Liver (tissue), 9 donors: ENCODE measurements around the gene XRN1. TPM values are rescaled to one million over a fixed set of nuclear protein-coding genes. Genes with fewer than 3 reads are reported as not detected.
"Not testable (repeated sequence)": the region's sequence is repeated elsewhere in the genome, so short reads cannot be mapped to it uniquely, and the experiment has no call there.

ENCODE experiments used
- DNase-seq: peaks from one replicate; pipeline ENCODE4 v3.0.0-alpha.2; 2017; ENCODE audit warnings: low spot score
- H3K27ac ChIP-seq, 2 donors: one replicate each; pipeline ENCODE4 v1.7.0; 2013; ENCODE audit warnings: inconsistent platforms in 2 of 2, low read length in 2 of 2, control low read depth in 1 of 2, low read depth in 1 of 2, mild to moderate bottlenecking in 1 of 2
- H3K27me3 ChIP-seq, 4 donors: one replicate each; pipeline versions ENCODE4 v1.6.1 to v1.7.0; 2013; ENCODE audit warnings: low read length in 3 of 4, inconsistent platforms in 1 of 4, mild to moderate bottlenecking in 1 of 4, moderate library complexity in 1 of 4; ENCODE audit not compliant: control insufficient read depth in 4 of 4, insufficient read depth in 4 of 4
- H3K36me3 ChIP-seq, 4 donors: one replicate each; pipeline versions ENCODE4 v1.6.1 to v1.7.0; 2013; ENCODE audit warnings: low read length in 3 of 4, mild to moderate bottlenecking in 3 of 4, low read depth in 1 of 4, moderate library complexity in 1 of 4; ENCODE audit not compliant: control insufficient read depth in 4 of 4, insufficient read depth in 3 of 4
- H3K4me1 ChIP-seq, 4 donors: one replicate each; pipeline versions ENCODE4 v1.6.1 to v1.7.0; 2013; ENCODE audit warnings: low read length in 3 of 4, mild to moderate bottlenecking in 3 of 4, moderate library complexity in 1 of 4; ENCODE audit not compliant: control insufficient read depth in 4 of 4, insufficient read depth in 4 of 4
- H3K4me3 ChIP-seq, 3 donors: one replicate each; pipeline versions ENCODE4 v1.6.1 to v1.7.0; 2013; ENCODE audit warnings: low read length in 3 of 3, control low read depth in 1 of 3, low read depth in 1 of 3, mild to moderate bottlenecking in 1 of 3
- H3K9ac ChIP-seq, 2 donors: one replicate each; pipeline ENCODE4 v1.7.0; 2013; ENCODE audit warnings: low read length in 2 of 2, mild to moderate bottlenecking in 2 of 2, moderate library complexity in 2 of 2, control low read depth in 1 of 2, low read depth in 1 of 2
- H3K9me3 ChIP-seq, 4 donors: one replicate each; pipeline versions ENCODE4 v1.6.1 to v1.7.0; 2013; ENCODE audit warnings: low read length in 3 of 4; ENCODE audit not compliant: control insufficient read depth in 4 of 4
- EGR1 ChIP-seq, 2 donors: IDR thresholded peaks; 2 replicates each; pipeline ENCODE4 v1.6.1; 2016 to 2018; ENCODE audit warnings: antibody characterized with exemption in 2 of 2, low read depth in 2 of 2
- FOXA1 ChIP-seq: IDR thresholded peaks from 2 replicates; pipeline ENCODE4 v1.6.1; 2016; ENCODE audit warnings: antibody characterized with exemption
- FOXA2 ChIP-seq: IDR thresholded peaks from 2 replicates; pipeline ENCODE4 v1.6.1; 2016; ENCODE audit warnings: antibody characterized with exemption
- HNF4G ChIP-seq: IDR thresholded peaks from 2 replicates; pipeline ENCODE4 v1.6.1; 2016; ENCODE audit warnings: antibody characterized with exemption
- JUND ChIP-seq, 2 donors: IDR thresholded peaks; 2 replicates each; pipeline ENCODE4 v1.6.1; 2016; ENCODE audit warnings: antibody characterized with exemption in 2 of 2
- NR2F2 ChIP-seq: IDR thresholded peaks from 2 replicates; pipeline ENCODE4 v1.6.1; 2016; ENCODE audit warnings: antibody characterized with exemption
- RAD21 ChIP-seq, 2 donors: IDR thresholded peaks; 2 replicates each; pipeline ENCODE4 v1.6.1; 2016; ENCODE audit warnings: antibody characterized with exemption in 2 of 2, mild to moderate bottlenecking in 2 of 2
- REST ChIP-seq: IDR thresholded peaks from 2 replicates; pipeline ENCODE4 v1.6.1; 2016; ENCODE audit warnings: antibody characterized with exemption, mild to moderate bottlenecking
- SP1 ChIP-seq: IDR thresholded peaks from 2 replicates; pipeline ENCODE4 v1.6.1; 2018; ENCODE audit warnings: antibody characterized with exemption, mild to moderate bottlenecking
- TAF1 ChIP-seq: conservative IDR thresholded peaks from 2 replicates; pipeline ENCODE4 v1.6.1; 2016; ENCODE audit warnings: antibody characterized with exemption, mild to moderate bottlenecking
- YY1 ChIP-seq: IDR thresholded peaks from 2 replicates; pipeline ENCODE4 v1.6.1; 2016; ENCODE audit warnings: antibody characterized with exemption, mild to moderate bottlenecking
- WGBS: extraction: QIAGEN DNeasy Blood & Tissue Kit; methylation state at CpG from one replicate; pipeline ENCODE4 v1.1.7; 2013; 5-methylcytosine and 5-hydroxymethylcytosine counted together
- polyA plus RNA-seq, 2 donors: library from polyadenylated mRNA; stranded (reverse) in 1 of 2; unstranded in 1 of 2; fragments of 200-250 nt in 1 of 2; fragments of >200 nt in 1 of 2; fragmentation: Nextera tagmentation in 1 of 2; extraction: Ambion mirVana in 1 of 2; gene quantifications; one replicate each; pipeline versions ENCODE4 v1.2.1 to v1.2.3, GENCODE V29; 2013 to 2015
- total RNA-seq, 2 donors: library from RNA; depleted of rRNA; stranded (reverse); fragments of >200 nt; gene quantifications; one replicate each; pipeline ENCODE4 v1.2.3, GENCODE V29; 2014
- TF ChIP-seq, protein P1 (sequence below): IDR thresholded peaks from 2 replicates; pipeline ENCODE4 v1.6.1; 2016; ENCODE audit warnings: antibody characterized with exemption
- TF ChIP-seq, protein P2 (sequence below): IDR thresholded peaks from 2 replicates; pipeline ENCODE4 v1.6.1; 2016; ENCODE audit warnings: antibody characterized with exemption
- TF ChIP-seq, protein P3 (sequence below): fragments of 150-350 bp; IDR thresholded peaks from 2 replicates; pipeline ENCODE4 v1.5.1; 2017; ENCODE audit warnings: improper control_type of control experiment, low read depth, low read length; ENCODE audit not compliant: missing input control
- donor health status: healthy.
- donor health status: healthy.
- donor health status: healthy.
- donor health status: healthy.
- donor health status: healthy.

The XRN1 gene
- total and polyA plus RNA-seq, 4 donors = 4.3 to 41.4 (median 25.9) TPM

GRCh38 chr3:142310439-142310838 is 137.4 kb downstream of the XRN1 start:
- WGBS = 96% methylated on average over 1 of the region's 1 CpG
- no peak for DNase-seq
- peaks cover 1 to 42% (median 36%) of the 10 kb centered on the region in 4 donors for H3K36me3 ChIP-seq
- H3K27me3 ChIP-seq = no peaks in the 10 kb centered on the region
- H3K9me3 ChIP-seq = no peaks in the 10 kb centered on the region
- H3K4me3 ChIP-seq = no peak overlapping the region
- no peak for TF ChIP-seq RAD21 (IDR thresholded peaks at IDR 0.05)
- TF ChIP-seq REST = no peak
- TF ChIP-seq YY1 = no peak
- TF ChIP-seq EGR1 (IDR thresholded peaks at IDR 0.05; ENCODE audit: low read depth in 2 of 2) = no peak
- TF ChIP-seq FOXA1 = no peak
- no peak for TF ChIP-seq NR2F2
- TF ChIP-seq, protein P1, sequence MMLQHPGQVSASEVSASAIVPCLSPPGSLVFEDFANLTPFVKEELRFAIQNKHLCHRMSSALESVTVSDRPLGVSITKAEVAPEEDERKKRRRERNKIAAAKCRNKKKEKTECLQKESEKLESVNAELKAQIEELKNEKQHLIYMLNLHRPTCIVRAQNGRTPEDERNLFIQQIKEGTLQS = no peak
- no peak for TF ChIP-seq FOXA2
- TF ChIP-seq, protein P2, sequence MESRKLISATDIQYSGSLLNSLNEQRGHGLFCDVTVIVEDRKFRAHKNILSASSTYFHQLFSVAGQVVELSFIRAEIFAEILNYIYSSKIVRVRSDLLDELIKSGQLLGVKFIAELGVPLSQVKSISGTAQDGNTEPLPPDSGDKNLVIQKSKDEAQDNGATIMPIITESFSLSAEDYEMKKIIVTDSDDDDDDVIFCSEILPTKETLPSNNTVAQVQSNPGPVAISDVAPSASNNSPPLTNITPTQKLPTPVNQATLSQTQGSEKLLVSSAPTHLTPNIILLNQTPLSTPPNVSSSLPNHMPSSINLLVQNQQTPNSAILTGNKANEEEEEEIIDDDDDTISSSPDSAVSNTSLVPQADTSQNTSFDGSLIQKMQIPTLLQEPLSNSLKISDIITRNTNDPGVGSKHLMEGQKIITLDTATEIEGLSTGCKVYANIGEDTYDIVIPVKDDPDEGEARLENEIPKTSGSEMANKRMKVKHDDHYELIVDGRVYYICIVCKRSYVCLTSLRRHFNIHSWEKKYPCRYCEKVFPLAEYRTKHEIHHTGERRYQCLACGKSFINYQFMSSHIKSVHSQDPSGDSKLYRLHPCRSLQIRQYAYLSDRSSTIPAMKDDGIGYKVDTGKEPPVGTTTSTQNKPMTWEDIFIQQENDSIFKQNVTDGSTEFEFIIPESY = no peak
- no peak for TF ChIP-seq JUND (IDR thresholded peaks at IDR 0.05)
- TF ChIP-seq TAF1 = no peak
- TF ChIP-seq HNF4G = no peak
- TF ChIP-seq, protein P3, sequence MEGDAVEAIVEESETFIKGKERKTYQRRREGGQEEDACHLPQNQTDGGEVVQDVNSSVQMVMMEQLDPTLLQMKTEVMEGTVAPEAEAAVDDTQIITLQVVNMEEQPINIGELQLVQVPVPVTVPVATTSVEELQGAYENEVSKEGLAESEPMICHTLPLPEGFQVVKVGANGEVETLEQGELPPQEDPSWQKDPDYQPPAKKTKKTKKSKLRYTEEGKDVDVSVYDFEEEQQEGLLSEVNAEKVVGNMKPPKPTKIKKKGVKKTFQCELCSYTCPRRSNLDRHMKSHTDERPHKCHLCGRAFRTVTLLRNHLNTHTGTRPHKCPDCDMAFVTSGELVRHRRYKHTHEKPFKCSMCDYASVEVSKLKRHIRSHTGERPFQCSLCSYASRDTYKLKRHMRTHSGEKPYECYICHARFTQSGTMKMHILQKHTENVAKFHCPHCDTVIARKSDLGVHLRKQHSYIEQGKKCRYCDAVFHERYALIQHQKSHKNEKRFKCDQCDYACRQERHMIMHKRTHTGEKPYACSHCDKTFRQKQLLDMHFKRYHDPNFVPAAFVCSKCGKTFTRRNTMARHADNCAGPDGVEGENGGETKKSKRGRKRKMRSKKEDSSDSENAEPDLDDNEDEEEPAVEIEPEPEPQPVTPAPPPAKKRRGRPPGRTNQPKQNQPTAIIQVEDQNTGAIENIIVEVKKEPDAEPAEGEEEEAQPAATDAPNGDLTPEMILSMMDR = no peak
- no peak for TF ChIP-seq SP1
- H3K4me1 ChIP-seq = no peaks in the 10 kb centered on the region
- no peak overlapping the region for H3K9ac ChIP-seq
- no peak overlapping the region for H3K27ac ChIP-seq

GRCh38 chr3:142302847-142303246 is 145.0 kb downstream of the XRN1 start:
- WGBS = 95% methylated on average over 3 of the region's 3 CpGs
- H3K27ac ChIP-seq = not testable (repeated sequence)

More at GRCh38 chr3:142302847-142303246, 145.0 kb downstream of the XRN1 start:
- H3K4me3 ChIP-seq, H3K36me3 ChIP-seq, H3K27me3 ChIP-seq, H3K9ac ChIP-seq, H3K9me3 ChIP-seq, H3K4me1 ChIP-seq, DNase-seq: not testable (repeated sequence)
